ENCODE results near the gene VAMP1. TPM values are rescaled to one million over a fixed set of nuclear protein-coding genes. Genes with fewer than 3 reads are reported as not detected.

VAMP1 gene
- polyA plus RNA-seq, 3 donors from 2014 or later: 7.8 to 9.7 (median 8.4) TPM

DNA sequence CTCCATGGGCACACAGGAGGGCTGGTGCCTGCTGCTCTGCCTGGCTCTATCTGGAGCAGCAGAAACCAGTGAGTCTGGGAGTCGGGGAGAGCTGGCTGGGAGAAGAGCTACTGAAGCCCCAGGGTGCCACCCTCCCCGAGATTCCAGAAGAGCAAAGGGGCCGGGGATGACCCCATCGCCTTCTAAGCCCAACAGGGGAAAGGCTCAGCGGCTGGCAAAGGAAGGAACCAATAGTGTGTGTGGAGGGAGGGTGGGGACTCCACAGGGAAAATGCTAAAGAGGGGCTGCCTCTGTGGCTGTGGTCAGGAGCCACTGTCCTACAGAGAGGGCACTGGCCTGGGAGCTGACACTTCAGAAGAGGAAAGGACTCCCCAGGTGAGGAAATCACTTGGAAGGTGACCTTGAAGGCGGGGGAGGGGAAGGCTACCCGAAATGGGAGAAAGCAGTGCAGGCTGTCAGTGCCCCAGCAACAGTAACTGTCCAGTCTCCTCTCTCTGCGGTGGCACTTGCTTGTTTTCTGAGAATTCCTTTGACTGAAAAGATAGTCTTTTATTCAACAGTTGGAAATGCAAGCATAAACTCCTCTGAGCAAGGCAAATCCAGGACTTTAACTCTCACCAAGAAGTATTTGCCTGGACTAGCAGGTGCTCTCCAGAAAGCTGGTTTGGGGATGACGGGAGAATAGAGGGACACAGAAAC lies 18.1 kb downstream of the VAMP1 start:
- DNase-seq: peak in 1 of 3 donors; percentile 14
- H3K36me3 Mint-ChIP-seq: peaks cover 7 to 22% (median 14%) of the 10 kb centered on the region in 3 donors
- peak overlapping the region; percentile 97 to 100 (median 98) for H3K27ac Mint-ChIP-seq
- H3K27me3 Mint-ChIP-seq (ENCODE audit: low read depth in 3 of 3): peaks cover 0 to 5% (median 0%) of the 10 kb centered on the region in 3 donors
- H3K4me3 Mint-ChIP-seq: peak overlapping the region; percentile 90 to 100 (median 100)
- peaks cover 43 to 44% of the 10 kb centered on the region in 2 donors for H3K4me1 Mint-ChIP-seq
- no peaks in the 10 kb centered on the region for H3K9me3 Mint-ChIP-seq

DNA sequence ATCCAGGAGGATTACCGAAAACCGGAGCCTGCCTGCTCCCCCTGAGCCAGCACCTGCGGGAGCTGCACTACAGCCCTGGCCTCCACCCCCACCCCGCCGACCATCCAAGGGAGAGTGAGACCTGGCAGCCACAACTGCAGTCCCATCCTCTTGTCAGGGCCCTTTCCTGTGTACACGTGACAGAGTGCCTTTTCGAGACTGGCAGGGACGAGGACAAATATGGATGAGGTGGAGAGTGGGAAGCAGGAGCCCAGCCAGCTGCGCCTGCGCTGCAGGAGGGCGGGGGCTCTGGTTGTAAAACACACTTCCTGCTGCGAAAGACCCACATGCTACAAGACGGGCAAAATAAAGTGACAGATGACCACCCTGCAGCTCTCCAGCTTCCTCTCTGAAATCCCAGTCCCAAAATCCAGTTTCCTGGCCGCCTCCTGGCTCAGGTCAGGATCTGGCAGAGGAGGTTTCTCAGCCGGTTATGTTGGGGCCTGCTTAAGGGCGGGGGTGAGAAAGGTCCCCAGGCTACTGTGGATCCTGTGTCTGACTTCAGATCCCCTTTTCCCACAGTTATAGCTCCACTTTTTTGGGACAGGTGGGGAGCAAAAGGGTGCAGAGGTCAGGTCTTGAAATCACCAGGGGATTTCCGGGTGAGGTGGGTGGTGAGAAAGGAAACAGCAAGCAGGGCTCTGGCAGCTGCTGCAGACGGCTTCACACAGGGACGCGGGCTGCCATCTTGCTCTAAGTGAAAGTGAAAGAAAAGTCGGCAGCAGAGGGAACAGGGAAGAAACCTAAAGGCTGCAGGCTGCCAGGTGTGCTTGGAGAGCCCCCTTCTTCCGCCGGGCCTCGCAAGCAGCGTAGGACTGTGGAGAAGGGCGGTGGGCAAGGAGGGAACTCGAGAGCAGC lies 18.9 kb downstream of the VAMP1 start, which contains the start of gene TAPBPL:
TSS of gene TAPBPL (plus strand) at position 695 of the 897 bp plus-strand sequence. CDS start 207 bp downstream, outside the sequence.
- Mint-ChIP-seq H3K27me3 (ENCODE audit: low read depth in 3 of 3) (peaks cover 0 to 7% (median 0%) of the 10 kb centered on the region in 3 donors), H3K9me3 (no peaks in the 10 kb centered on the region), H3K27ac (peak within 1 kb of the TSS; percentile 97 to 100 (median 98)), H3K4me1 (peaks cover 39 to 44% of the 10 kb centered on the region in 2 donors), H3K36me3 (peaks cover 7 to 17% (median 11%) of the 10 kb centered on the region in 3 donors), H3K4me3 (peak within 1 kb of the TSS; percentile 90 to 100 (median 100))
- DNase-seq: peak; percentile 80 to 81 (median 81)

DNA sequence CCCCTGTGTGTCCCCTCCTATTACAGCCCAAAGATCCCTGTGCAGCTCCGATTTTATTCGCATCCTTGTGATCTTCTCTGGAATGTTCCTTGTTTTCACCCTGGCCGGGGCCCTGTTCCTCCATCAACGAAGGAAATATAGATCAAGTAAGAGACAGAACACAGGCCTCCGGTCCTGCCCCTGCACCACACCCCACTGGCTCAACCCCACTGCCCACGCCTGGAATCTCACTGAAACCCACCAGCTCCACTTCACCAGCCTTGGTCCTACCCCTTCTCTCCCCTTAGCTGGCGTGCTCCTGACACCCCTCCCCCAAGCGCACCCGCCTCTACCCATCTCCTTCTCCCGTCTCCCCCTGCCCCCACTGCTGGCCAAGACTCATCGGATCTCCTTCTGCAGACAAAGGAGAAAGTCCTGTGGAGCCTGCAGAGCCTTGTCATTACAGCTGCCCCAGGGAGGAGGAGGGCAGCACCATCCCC lies 19.6 kb downstream of the VAMP1 start:
- Mint-ChIP-seq H3K36me3 (peaks cover 7 to 14% (median 9%) of the 10 kb centered on the region in 3 donors), H3K27ac (peak overlapping the region; percentile 97 to 100 (median 98)), H3K9me3 (no peaks in the 10 kb centered on the region), H3K27me3 (ENCODE audit: low read depth in 3 of 3) (peaks cover 0 to 7% (median 0%) of the 10 kb centered on the region in 3 donors), H3K4me3 (peak overlapping the region; percentile 90 to 100 (median 100)), H3K4me1 (peaks cover 37 to 48% of the 10 kb centered on the region in 2 donors)
- DNase-seq: peak in 1 of 3 donors; percentile 18

DNA sequence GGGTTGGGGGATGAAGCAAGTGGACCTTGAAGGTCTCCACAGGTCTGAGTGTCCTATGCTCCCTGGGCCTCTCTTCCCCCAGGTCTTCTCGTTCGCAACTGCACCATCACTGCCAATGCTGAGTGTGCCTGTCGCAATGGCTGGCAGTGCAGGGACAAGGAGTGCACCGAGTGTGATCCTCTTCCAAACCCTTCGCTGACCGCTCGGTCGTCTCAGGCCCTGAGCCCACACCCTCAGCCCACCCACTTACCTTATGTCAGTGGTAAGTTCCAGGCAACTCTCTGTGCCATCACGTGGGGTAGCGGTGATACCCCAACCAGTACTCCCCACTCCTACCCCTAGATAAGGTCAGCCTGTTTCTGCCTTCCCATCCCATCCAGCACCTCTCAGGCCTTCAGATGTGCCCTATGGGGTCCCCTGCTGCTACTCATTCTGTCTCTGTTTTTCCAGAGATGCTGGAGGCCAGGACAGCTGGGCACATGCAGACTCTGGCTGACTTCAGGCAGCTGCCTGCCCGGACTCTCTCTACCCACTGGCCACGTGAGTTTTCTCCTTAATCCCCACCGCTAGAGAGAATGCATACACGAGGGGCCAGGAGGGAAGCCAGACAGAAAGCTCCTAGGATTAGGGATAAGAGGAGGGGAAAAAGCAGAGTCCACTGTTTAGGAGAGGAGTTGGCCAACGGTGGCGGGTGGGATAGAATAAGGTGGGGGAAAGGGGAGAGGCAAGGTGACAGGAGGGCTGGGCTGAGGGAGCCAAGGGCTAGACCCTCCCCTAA lies 20.2 kb downstream of the VAMP1 start:
- Mint-ChIP-seq H3K36me3 (peaks cover 7 to 12% (median 8%) of the 10 kb centered on the region in 3 donors), H3K4me3 (peak overlapping the region; percentile 90 to 100 (median 100)), H3K27ac (peak overlapping the region; percentile 97 to 100 (median 98)), H3K27me3 (ENCODE audit: low read depth in 3 of 3) (peaks cover 0 to 7% (median 0%) of the 10 kb centered on the region in 3 donors), H3K4me1 (peaks cover 42 to 52% of the 10 kb centered on the region in 2 donors), H3K9me3 (no peaks in the 10 kb centered on the region)
- no peak for DNase-seq

DNA sequence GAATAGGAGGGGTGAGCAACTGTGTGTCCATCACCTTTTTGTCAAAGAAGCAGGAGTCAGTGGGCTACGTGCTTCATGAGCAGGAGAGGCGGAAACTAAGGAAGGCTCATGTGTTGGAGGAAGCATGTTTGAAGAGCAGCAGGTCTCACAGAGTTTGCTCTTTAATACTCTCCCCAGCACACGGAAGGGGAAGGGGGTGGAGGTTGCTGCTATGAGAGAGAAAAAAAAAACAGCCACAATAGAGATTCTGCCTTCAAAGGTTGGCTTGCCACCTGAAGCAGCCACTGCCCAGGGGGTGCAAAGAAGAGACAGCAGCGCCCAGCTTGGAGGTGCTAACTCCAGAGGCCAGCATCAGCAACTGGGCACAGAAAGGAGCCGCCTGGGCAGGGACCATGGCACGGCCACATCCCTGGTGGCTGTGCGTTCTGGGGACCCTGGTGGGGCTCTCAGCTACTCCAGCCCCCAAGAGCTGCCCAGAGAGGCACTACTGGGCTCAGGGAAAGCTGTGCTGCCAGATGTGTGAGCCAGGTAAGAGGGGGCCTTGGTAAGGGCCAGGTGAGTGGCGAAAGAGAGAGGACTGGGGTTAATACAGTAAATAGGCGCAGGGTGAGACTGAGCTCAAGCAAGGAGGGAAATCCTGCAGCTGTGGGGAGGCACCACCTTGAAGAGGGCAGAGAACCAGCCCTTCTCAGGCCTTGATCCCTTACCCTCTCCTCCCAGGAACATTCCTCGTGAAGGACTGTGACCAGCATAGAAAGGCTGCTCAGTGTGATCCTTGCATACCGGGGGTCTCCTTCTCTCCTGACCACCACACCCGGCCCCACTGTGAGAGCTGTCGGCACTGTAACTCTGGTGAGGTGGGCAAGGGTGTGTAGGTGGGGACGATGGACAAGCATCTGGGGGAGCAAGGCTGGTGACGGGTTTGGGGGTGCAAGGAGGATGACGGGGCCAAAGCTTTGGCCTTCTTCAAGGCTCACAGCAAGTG lies 25.5 kb downstream of the VAMP1 start, which contains the start of gene CD27:
TSS of gene CD27 (plus strand) at position 252 of the 985 bp plus-strand sequence. CDS start at position 393, 141 bp downstream.
- peaks cover 0 to 5% (median 2%) of the 10 kb centered on the region in 3 donors for H3K27me3 Mint-ChIP-seq (ENCODE audit: low read depth in 3 of 3)
- no peaks in the 10 kb centered on the region for H3K9me3 Mint-ChIP-seq
- H3K27ac Mint-ChIP-seq: peak within 1 kb of the TSS; percentile 23 to 82 (median 69)
- H3K36me3 Mint-ChIP-seq: peaks cover 0 to 10% (median 4%) of the 10 kb centered on the region in 3 donors
- H3K4me3 Mint-ChIP-seq: peak within 1 kb of the TSS; percentile 49 to 70 (median 59)
- H3K4me1 Mint-ChIP-seq: peaks cover 18 to 38% of the 10 kb centered on the region in 2 donors
- DNase-seq: peak in 1 of 3 donors; percentile 22

DNA sequence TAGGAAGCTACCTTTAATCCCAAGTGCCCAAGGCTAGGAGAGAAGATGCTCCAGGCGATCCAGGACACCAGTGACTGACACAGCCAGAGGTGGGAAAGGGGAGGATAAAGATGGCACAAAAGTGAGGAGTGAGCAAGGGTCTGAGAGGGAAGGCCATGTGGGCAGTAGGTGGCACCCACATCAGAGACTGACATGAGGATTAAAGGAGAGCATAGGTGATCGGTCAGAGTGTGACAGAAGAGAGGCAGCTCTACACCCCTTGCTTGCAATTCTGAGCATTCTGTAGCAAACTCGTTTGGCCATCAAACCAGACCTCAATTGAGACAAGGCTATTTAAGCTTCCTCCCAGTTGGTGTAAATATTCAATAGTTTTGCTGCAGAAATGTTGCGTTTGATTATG lies 26.4 kb downstream of the VAMP1 start:
- H3K27me3 Mint-ChIP-seq (ENCODE audit: low read depth in 3 of 3): peaks cover 0 to 4% (median 2%) of the 10 kb centered on the region in 3 donors
- H3K27ac Mint-ChIP-seq: peak overlapping the region in 4 of 6 donors; percentile 12 to 82 (median 55)
- no peaks in the 10 kb centered on the region for H3K9me3 Mint-ChIP-seq
- H3K4me3 Mint-ChIP-seq: peak overlapping the region in 3 of 5 donors; percentile 15 to 49 (median 41)
- H3K4me1 Mint-ChIP-seq: peaks cover 18 to 38% of the 10 kb centered on the region in 2 donors
- DNase-seq: no peak
- H3K36me3 Mint-ChIP-seq: peaks cover 0 to 10% (median 4%) of the 10 kb centered on the region in 3 donors

DNA sequence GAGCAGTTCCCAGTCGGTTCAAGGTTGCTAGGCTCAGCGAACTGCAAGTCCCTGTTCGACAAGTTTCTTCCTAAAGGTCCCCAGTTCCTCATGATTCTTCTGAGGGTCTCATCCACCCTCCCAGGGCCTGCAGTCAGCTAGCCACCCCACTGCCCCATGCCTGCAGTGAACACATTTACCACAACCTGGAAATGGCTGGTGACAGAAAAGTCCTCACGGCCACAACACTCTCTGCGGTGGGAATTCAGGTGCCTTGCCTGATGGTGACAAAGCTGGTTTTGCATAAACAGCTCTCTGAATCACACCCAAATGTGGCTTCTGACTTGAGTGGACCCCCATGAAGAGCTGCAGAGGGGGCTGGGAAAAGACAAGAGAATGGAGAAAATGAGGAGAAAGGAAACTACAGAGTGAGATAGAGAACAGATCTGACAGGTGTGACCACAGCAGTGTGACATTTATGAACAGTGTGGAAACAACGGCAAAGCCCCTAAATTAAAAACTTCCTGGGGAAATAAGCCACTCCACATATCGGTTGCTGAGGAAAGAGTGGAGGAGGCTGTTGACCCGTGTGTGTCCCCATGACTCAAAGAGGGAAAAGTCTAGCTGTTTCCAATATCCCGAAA lies 27.0 kb downstream of the VAMP1 start:
- Mint-ChIP-seq H3K4me3 (peak overlapping the region in 3 of 5 donors; percentile 11 to 49 (median 47)), H3K36me3 (peaks cover 0 to 10% (median 4%) of the 10 kb centered on the region in 3 donors), H3K27me3 (ENCODE audit: low read depth in 3 of 3) (peaks cover 0 to 4% (median 2%) of the 10 kb centered on the region in 3 donors), H3K9me3 (no peaks in the 10 kb centered on the region), H3K27ac (peak overlapping the region in 3 of 6 donors; percentile 34 to 82 (median 76)), H3K4me1 (peaks cover 18 to 38% of the 10 kb centered on the region in 2 donors)
- no peak for DNase-seq

- peaks cover 18 to 38% of the 10 kb centered on the region in 2 donors for H3K4me1 Mint-ChIP-seq
- H3K9me3 Mint-ChIP-seq: no peaks in the 10 kb centered on the region
- peaks cover 0 to 4% (median 2%) of the 10 kb centered on the region in 3 donors for H3K27me3 Mint-ChIP-seq (ENCODE audit: low read depth in 3 of 3)
- no peak overlapping the region for H3K4me3 Mint-ChIP-seq
- DNase-seq: no peak
- H3K36me3 Mint-ChIP-seq: peaks cover 0 to 10% (median 3%) of the 10 kb centered on the region in 3 donors
- H3K27ac Mint-ChIP-seq: peak overlapping the region in 1 of 6 donors; percentile 40
Observed at GRCh38 chr12:6442836-6443235, 27.6 kb downstream of the VAMP1 start.

- DNase-seq: no peak
- Mint-ChIP-seq H3K27ac (no peak overlapping the region), H3K4me1 (peaks cover 15 to 29% of the 10 kb centered on the region in 2 donors), H3K4me3 (no peak overlapping the region), H3K36me3 (peaks cover 0 to 10% (median 0%) of the 10 kb centered on the region in 3 donors), H3K27me3 (ENCODE audit: low read depth in 3 of 3) (peaks cover 0 to 2% (median 2%) of the 10 kb centered on the region in 3 donors), H3K9me3 (no peaks in the 10 kb centered on the region)
Observed at GRCh38 chr12:6440391-6440790, 30.1 kb downstream of the VAMP1 start.

- peaks cover 0 to 2% (median 2%) of the 10 kb centered on the region in 3 donors for H3K27me3 Mint-ChIP-seq (ENCODE audit: low read depth in 3 of 3)
- peaks cover 0 to 4% (median 0%) of the 10 kb centered on the region in 3 donors for H3K36me3 Mint-ChIP-seq
- no peaks in the 10 kb centered on the region for H3K9me3 Mint-ChIP-seq
- peak overlapping the region in 1 of 6 donors; percentile 46 for H3K27ac Mint-ChIP-seq
- H3K4me3 Mint-ChIP-seq: no peak overlapping the region
- H3K4me1 Mint-ChIP-seq: peaks cover 3 to 10% of the 10 kb centered on the region in 2 donors
- DNase-seq: no peak
Observed at GRCh38 chr12:6438345-6438744, 32.1 kb downstream of the VAMP1 start.

GRCh38 chr12:6437586-6437985 lies 32.9 kb downstream of the VAMP1 start:
- Mint-ChIP-seq H3K4me1 (peaks cover 3 to 13% of the 10 kb centered on the region in 2 donors), H3K27ac (no peak overlapping the region), H3K9me3 (no peaks in the 10 kb centered on the region), H3K27me3 (ENCODE audit: low read depth in 3 of 3) (peaks cover 3% of the 10 kb centered on the region in 3 donors), H3K4me3 (no peak overlapping the region), H3K36me3 (peaks cover 0 to 4% (median 0%) of the 10 kb centered on the region in 3 donors)
- DNase-seq: no peak

Measured in immature natural killer cell (primary cell).